GM12891 (cell line): ENCODE results near the gene ADGRL3.

Experiments used
- DNase-seq: peaks from one replicate; pipeline ENCODE4 v3.0.0; 2011; ENCODE audit warnings: low spot score; ENCODE audit not compliant: insufficient read length
- FAIRE-seq: peaks from 2 replicates; lab custom pipeline; 2011; peaks lifted over from hg19 to GRCh38; lab: Jason Lieb, UNC
- PAX5 ChIP-seq: IDR thresholded peaks from 2 replicates; pipeline ENCODE4 v1.6.1; 2011; ENCODE audit warnings: low read length, moderate library complexity, mild to moderate bottlenecking; ENCODE audit not compliant: insufficient read depth, severe bottlenecking
- POLR2A ChIP-seq: IDR thresholded peaks from 2 replicates; pipeline ENCODE4 v1.6.1; 2011; ENCODE audit warnings: low read depth, low read length, control low read depth
- POLR2AphosphoS5 ChIP-seq: IDR thresholded peaks from 2 replicates; pipeline ENCODE4 v1.6.1; 2011; ENCODE audit warnings: low read depth, low read length, control low read depth
- POU2F2 ChIP-seq: IDR thresholded peaks from 2 replicates; pipeline ENCODE4 v1.6.1; 2011; ENCODE audit warnings: low read depth, mild to moderate bottlenecking, control low read depth, low read length, moderate library complexity
- SPI1 ChIP-seq: IDR thresholded peaks from 2 replicates; pipeline ENCODE4 v1.6.1; 2011; ENCODE audit warnings: low read depth, low read length, control low read depth
- TAF1 ChIP-seq: IDR thresholded peaks from 2 replicates; pipeline ENCODE4 v1.6.1; 2011; ENCODE audit warnings: low read depth, low read length, control low read depth

The ADGRL3 gene

DNA sequence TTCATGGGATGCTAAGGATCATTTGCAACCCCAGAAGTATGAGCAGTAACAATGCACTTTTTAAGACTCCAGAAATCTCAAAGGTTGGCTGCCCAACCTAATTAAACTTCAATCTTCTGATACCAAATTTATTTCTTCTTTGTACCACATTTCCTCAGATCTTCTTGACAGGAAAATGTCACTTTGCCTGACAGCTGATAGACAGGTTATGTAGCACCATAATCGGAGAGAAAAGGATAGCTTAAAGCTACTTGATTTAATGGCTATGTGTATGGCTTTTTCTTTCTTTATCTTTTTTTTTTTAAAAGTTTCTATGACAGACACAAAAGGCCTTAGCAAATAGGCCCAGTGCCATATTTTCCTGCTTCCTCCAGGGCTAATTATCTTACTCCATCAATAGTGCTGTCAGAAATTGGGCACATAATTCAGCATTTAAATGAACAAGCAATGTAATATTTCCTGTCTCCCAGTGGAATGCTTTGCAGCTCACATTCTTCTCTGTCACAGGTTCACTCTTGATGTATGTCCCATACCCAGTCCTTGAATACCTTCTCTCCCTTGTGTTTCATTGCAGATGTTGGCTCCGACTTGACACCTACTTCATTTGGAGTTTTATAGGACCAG is 795.7 kb downstream of the ADGRL3 start:
- no peak for DNase-seq
- no peak for FAIRE-seq
- TF ChIP-seq SPI1 (no peak), POU2F2 (no peak), POLR2A (no peak)

DNA sequence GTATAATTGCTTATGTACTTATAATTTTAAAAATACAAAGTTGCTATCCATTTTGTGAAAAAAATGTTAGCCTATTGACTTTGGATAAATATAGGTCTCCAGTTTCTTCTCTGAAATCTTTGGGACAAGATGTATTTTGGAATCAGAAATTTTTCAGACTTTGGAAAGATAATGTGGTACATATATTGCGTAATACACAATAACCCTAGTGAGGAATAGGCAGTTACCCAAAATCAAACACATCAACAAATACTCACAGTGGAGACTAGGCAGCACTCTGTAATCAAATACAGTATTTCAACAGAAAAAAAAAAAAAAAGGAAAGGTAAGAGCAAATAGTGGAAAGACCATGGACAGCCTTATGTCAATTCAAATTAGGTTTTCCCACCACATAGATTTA is 796.8 kb downstream of the ADGRL3 start:
- DNase-seq (no peak), FAIRE-seq (no peak)

DNA sequence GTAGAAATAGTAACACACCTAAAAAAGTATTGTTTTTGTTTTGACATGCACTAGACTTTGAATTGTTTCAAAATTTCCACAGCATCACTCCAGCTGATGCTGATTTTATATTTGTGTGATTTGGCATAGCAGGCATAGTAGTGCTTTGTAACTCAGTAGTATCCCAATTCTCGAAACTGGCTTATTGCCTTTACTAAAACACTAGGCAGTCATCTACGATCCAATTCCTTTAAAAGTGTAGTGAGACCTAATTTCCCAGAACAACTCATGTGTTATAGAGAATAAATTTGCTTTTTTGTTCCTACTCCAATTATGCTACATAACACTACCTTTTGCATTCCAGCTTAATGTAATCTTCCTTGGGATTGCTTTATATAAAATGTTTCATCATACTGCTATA is 797.7 kb downstream of the ADGRL3 start:
- TF ChIP-seq POLR2AphosphoS5 (no peak), SPI1 (no peak), POLR2A (no peak), POU2F2 (no peak), PAX5 (no peak), TAF1 (no peak)
- DNase-seq, result no peak
- FAIRE-seq, result no peak

More for the DNA sequence above, 796.8 kb downstream of the ADGRL3 start:
- TF ChIP-seq SPI1 (no peak), PAX5 (no peak), TAF1 (no peak), POLR2AphosphoS5 (no peak), POLR2A (no peak), POU2F2 (no peak)

DNA sequence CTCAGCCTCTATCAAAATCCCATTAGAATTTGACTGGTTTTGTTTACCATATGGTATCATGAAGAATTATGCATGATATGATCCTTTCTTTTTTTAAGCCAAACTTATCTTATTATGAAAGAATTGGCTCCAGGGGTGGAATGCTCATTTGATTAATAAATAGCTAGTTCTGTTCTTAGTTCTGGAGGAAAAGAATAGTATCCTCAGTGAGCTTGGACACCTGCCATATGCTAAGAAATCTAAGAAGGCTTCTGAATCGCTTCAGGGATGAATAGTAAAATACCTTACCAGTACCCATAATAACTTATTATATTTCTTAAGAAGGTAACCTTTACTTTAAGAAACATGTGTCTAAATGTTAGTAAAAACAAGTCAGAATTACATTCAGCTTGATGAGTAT is 803.6 kb downstream of the ADGRL3 start:
- no peak for FAIRE-seq
- TF ChIP-seq PAX5, result no peak
- TF ChIP-seq POLR2AphosphoS5, result no peak
- TF ChIP-seq TAF1, result no peak
- no peak for TF ChIP-seq POU2F2
- no peak for TF ChIP-seq POLR2A
- no peak for TF ChIP-seq SPI1
- DNase-seq, result no peak

DNA sequence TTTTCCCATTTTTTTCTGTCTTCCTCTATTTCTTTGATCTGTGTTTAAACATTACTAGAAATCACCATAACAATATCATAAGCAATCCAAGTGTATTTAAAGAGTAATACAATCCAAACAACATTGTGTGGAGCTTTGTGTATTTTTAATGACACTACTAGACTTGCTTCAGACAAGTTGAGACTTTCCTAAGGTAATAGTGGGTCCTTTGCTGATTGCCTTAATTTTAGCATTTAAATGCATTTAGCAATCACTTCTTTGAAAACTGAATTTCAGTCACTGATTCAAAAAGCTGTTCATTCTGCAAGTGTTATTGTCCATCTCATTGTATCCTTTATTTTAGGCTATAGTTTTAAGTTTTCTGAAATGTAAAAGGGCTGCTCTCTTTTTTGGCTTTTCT is 804.8 kb downstream of the ADGRL3 start:
- no peak for FAIRE-seq
- no peak for TF ChIP-seq POLR2AphosphoS5
- no peak for TF ChIP-seq POLR2A
- TF ChIP-seq PAX5, result no peak
- no peak for TF ChIP-seq SPI1
- TF ChIP-seq POU2F2, result no peak
- no peak for TF ChIP-seq TAF1

DNA sequence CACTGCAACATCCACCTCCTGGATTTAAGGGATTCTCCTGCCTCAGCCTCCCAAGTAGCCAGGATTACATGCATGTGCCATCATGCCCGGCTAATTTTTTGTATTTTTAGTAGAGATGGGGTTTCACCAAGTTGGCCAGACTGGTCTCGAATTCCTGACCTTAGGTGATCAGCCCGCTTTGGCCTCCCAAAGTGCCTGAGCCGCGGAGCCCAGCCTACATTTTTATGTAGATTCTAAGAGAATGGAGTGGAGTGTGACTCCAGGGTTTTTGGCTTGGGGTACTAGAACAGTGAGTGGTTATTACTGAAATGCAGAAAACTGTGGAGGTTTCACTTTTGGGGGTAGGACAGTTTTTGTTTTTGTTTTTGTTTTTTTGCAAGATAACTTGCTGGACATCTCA is 806.0 kb downstream of the ADGRL3 start:
- no peak for FAIRE-seq
- no peak for TF ChIP-seq PAX5
- no peak for TF ChIP-seq POU2F2
- DNase-seq, result no peak

More for the DNA sequence above, 804.8 kb downstream of the ADGRL3 start:
- DNase-seq, result no peak

DNA sequence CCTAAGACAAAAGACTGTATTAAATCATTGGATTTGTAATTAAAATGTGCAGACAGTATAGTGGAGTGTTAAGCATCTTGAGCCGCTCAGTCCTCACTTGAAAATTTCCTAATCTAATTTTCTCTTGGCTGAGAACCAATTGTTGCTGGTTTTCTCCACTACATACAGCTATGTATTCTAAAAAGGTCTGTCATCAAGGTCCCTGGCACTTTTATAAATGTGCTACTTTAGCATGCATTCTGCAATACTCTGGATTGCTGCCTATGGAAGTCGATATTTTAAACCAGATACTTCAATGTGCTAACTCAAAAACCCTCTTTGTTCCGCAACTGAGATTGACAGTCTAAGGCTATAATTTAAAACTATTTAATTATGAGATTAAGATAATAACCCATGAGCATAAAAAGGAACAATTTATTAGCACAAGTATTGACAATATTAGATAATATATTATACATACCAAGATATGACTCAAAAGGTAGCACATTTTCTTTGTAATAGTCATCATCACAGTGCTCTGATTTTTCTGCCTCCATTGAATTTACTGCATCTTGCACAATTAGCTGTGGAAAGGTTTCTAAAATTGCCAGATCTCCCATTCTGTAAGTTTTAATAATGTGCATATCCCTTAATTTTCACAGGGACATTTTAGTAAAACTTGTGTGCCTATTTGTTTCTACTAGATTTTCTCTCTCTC is 815.1 kb downstream of the ADGRL3 start:
- TF ChIP-seq POU2F2, result no peak
- no peak for TF ChIP-seq PAX5
- TF ChIP-seq POLR2A, result no peak
- FAIRE-seq, result no peak
- no peak for DNase-seq

DNA sequence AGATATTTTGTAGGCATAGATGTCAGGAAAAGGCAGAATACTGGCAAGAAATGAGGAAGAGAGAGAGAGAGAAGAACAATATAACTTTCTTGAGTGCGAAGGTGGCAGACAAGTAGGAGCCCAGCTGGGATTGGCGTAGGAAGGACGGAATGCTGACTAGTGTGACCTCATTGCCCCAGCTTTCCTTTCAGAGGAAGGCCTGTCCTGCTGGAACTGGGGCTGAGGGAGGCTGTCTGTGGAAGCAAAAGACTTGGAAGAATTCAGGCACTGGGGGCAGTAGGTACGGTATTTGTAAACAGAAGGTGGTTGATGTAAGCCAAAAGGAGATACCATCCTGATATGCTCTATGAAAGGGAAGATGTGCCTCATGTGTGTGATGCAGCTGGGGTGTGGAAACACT is 818.4 kb downstream of the ADGRL3 start:
- TF ChIP-seq PAX5 (no peak), SPI1 (no peak), POLR2A (no peak), TAF1 (no peak), POU2F2 (no peak), POLR2AphosphoS5 (no peak)
- DNase-seq, result no peak
- no peak for FAIRE-seq

DNA sequence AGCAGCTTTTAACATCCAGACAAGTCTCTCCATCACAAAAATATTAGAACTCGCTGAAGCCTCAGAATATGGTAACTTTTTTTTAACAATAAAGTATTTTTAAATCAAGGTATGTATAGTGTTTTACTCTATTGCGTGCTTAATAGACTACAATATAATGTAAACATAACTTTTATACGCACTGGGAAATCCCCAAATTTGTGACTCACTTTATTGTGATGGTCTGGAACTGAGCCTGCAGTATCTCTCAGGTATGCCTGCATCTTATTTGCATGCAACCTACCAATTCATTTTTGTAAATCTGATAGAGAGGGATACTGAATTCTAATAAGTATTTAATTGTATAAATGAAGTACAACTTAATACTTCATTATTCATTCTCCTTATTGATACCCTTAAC is 823.5 kb downstream of the ADGRL3 start:
- TF ChIP-seq SPI1 (no peak), PAX5 (no peak), POLR2AphosphoS5 (no peak), TAF1 (no peak), POU2F2 (no peak), POLR2A (no peak)
- DNase-seq (no peak), FAIRE-seq (no peak)

DNA sequence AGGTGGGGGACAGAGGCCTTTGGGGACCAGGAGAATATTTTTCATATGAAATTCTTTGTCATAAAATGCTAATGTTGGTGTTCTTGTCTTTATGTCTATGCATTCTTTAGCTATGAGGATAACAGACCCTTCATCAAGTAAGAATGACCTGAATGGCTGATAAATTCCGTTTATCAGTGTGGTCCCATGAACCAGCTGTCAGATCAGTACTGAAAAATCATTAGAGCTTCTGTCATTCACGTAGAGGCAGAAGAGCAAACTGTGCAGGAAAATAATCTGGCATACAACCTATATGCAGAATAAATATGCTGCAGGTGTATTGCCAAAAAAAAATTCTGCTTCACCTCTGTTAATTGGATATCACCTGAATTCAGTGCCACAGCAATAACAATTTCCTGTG is 828.6 kb downstream of the ADGRL3 start:
- FAIRE-seq (no peak), DNase-seq (no peak)
- TF ChIP-seq POU2F2, result no peak
- TF ChIP-seq SPI1, result no peak
- TF ChIP-seq TAF1, result no peak
- TF ChIP-seq POLR2A, result no peak
- no peak for TF ChIP-seq PAX5
- TF ChIP-seq POLR2AphosphoS5, result no peak

DNA sequence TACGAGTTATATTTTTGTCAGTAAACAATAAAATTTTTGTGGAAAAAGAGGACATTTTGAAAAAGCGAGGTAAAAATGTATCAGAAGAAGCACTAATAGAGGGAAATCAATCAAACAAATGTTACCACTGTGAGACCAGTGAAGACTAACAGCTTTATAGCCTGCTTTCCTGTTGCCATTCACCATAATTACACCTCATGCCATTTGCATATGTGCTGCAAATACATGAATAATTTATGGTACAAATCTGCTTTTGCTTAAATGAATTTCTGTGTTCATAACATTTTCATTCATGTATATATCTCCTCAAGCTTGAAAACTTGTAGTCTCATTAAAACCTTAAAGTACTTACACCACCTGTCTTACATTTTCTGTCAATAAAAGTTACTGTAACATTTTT is 830.8 kb downstream of the ADGRL3 start:
- no peak for FAIRE-seq
- TF ChIP-seq POLR2A (no peak), POU2F2 (no peak), POLR2AphosphoS5 (no peak), PAX5 (no peak)
- DNase-seq, result no peak
